Panc1 (cell line): ENCODE measurements around the gene LRRC23. TPM values are rescaled to one million over a fixed set of nuclear protein-coding genes. Genes with fewer than 3 reads are reported as not detected.

Source experiments
- ATAC-seq: fragments of 200-7000 bp; cut with Tn5 transposase; 2 replicates; pipeline ENCODE4 v1.9.1; 2020; ENCODE audit warnings: mild to moderate bottlenecking, moderate library complexity
- BruUV-seq: library from RNA; stranded (reverse); fragments of 400-500 nt; replicated peaks from 2 replicates; lab custom pipeline; 2021; lab: Mats Ljungman, UMichigan
- CTCF ChIA-PET: fragments of 300-600 bp; sonication (Branson Sonifier 250); formaldehyde crosslinking; loops from one replicate; lab custom pipeline; 2022; ENCODE audit warnings: antibody characterized with exemption; lab: Charles Lee
- POLR2A ChIA-PET: fragments of 300-600 bp; sonication (Branson Sonifier 250); formaldehyde crosslinking; loops from one replicate; lab custom pipeline; 2022; ENCODE audit warnings: antibody characterized with exemption; lab: Charles Lee
- DNase-seq: peaks from one replicate; pipeline ENCODE4 v3.0.0-alpha.2; 2010; ENCODE audit warnings: low read depth, low spot score
- H3K27ac ChIP-seq: 2 replicates; pipeline ENCODE4 v1.5.1; 2011; ENCODE audit warnings: mild to moderate bottlenecking, low read length, inconsistent platforms
- H3K27me3 ChIP-seq: fragments of 200-500 bp; sonication (Bioruptor generic); 2 replicates; pipeline ENCODE4 v1.6.0; 2014; ENCODE audit warnings: low read length, inconsistent platforms; ENCODE audit not compliant: control insufficient read depth, insufficient read depth
- H3K36me3 ChIP-seq: fragments of 200-500 bp; sonication (Bioruptor generic); 2 replicates; pipeline ENCODE4 v1.5.1; 2014; ENCODE audit warnings: inconsistent platforms, mild to moderate bottlenecking, low read length, moderate library complexity; ENCODE audit not compliant: control insufficient read depth, insufficient read depth
- H3K4me1 ChIP-seq: 2 replicates; pipeline ENCODE4 v1.5.1; 2011; ENCODE audit warnings: inconsistent platforms, mild to moderate bottlenecking, low read length, moderate library complexity; ENCODE audit not compliant: control insufficient read depth, insufficient read depth
- H3K4me3 ChIP-seq, 2 experiments: 2 replicates each; pipeline ENCODE4 v1.5.1; 2011 to 2012; ENCODE audit warnings: low read depth in 2 of 2, low read length in 2 of 2, mild to moderate bottlenecking in 2 of 2, inconsistent platforms in 1 of 2, moderate library complexity in 1 of 2
- H3K9me3 ChIP-seq: fragments of 200-500 bp; sonication (Bioruptor generic); 2 replicates; pipeline ENCODE4 v1.5.1; 2014; ENCODE audit warnings: low read depth, mild to moderate bottlenecking, inconsistent platforms, low read length, moderate library complexity; ENCODE audit not compliant: control insufficient read depth, insufficient read depth
- CTCF ChIP-seq: fragments of 450-650 bp; IDR thresholded peaks from 2 replicates; pipeline ENCODE4 v1.5.1; 2017; ENCODE audit warnings: mild to moderate bottlenecking
- POLR2AphosphoS5 ChIP-seq: IDR thresholded peaks from 2 replicates; pipeline ENCODE4 v1.6.1; 2012; ENCODE audit warnings: mild to moderate bottlenecking, low read depth, low read length, moderate library complexity
- REST ChIP-seq, 2 experiments: IDR thresholded peaks; 2 replicates each; pipeline ENCODE4 v1.6.1; 2011 to 2012; ENCODE audit warnings: low read depth in 2 of 2, control low read depth in 1 of 2, low read length in 1 of 2, mild to moderate bottlenecking in 1 of 2, moderate library complexity in 1 of 2; ENCODE audit not compliant: insufficient read depth in 1 of 2
- SIN3A ChIP-seq: IDR thresholded peaks from 2 replicates; pipeline ENCODE4 v1.6.1; 2012; ENCODE audit warnings: low read depth, mild to moderate bottlenecking, low read length, moderate library complexity, borderline replicate concordance; ENCODE audit not compliant: insufficient read depth
- TCF7L2 ChIP-seq: IDR thresholded peaks from 2 replicates; pipeline ENCODE4 v1.6.1; 2011; ENCODE audit warnings: mild to moderate bottlenecking, low read depth, low read length, inconsistent platforms
- in situ Hi-C: cut with HindIII; loops from 2 replicates; pipeline ENCODE4 v1.10.0; 2016; ENCODE audit warnings: low sequenced_read_pairs, low pct_unique_long_range_greater_than_20kb
- intact Hi-C: fragments of 100-400 bp; cut with micrococcal nuclease; formaldehyde crosslinking; loops from one replicate; pipeline ENCODE4 v1.10.0; 2022; ENCODE audit not compliant: unreplicated experiment
- total RNA-seq: library from RNA; stranded (reverse); gene quantifications from one replicate; pipeline ENCODE4 v1.2.1, GENCODE V29; 2021; ENCODE audit not compliant: unreplicated experiment

The LRRC23 gene
- total RNA-seq, 1 experiment from 2014 or later: 6.5 TPM

- H3K4me3 ChIP-seq: no peak overlapping the region
- DNase-seq: no peak
- ChIA-PET CTCF (no interaction called here), POLR2A (no interaction called here)
- intact Hi-C loops: no loop called here
- H3K36me3 ChIP-seq: no peaks in the 10 kb centered on the region
- ATAC-seq: no peak
- in situ Hi-C loops: no loop called here
- no peak for TF ChIP-seq TCF7L2
- no peak for TF ChIP-seq SIN3A
- TF ChIP-seq POLR2AphosphoS5: no peak
- no peak for TF ChIP-seq REST (IDR thresholded peaks at IDR 0.05; ENCODE audit: insufficient read depth in 1 of 2, low read depth in 2 of 2, low read length in 1 of 2)
- TF ChIP-seq CTCF: no peak
- no peak overlapping the region for H3K27ac ChIP-seq
- no peaks in the 10 kb centered on the region; the same call in 1 of the 2 replicates for H3K4me1 ChIP-seq
- no TSS peak for BruUV-seq
- H3K27me3 ChIP-seq: no peaks in the 10 kb centered on the region
- no peaks in the 10 kb centered on the region for H3K9me3 ChIP-seq
These were observed 2.2 kb upstream of the LRRC23 start for GRCh38 chr12:6902448-6902847.

- POLR2A ChIA-PET: no interaction called here
- in situ Hi-C loops (no loop called here), intact Hi-C loops (no loop called here)
- ATAC-seq (no peak), DNase-seq (no peak)
- Histone ChIP-seq H3K27ac (no peak overlapping the region), H3K4me1 (no peaks in the 10 kb centered on the region; the same call in 1 of the 2 replicates), H3K36me3 (no peaks in the 10 kb centered on the region), H3K9me3 (no peaks in the 10 kb centered on the region), H3K27me3 (no peaks in the 10 kb centered on the region), H3K4me3 (no peak overlapping the region)
- TF ChIP-seq SIN3A (no peak), REST (IDR thresholded peaks at IDR 0.05; ENCODE audit: insufficient read depth in 1 of 2, low read depth in 2 of 2, low read length in 1 of 2) (no peak), CTCF (no peak), TCF7L2 (no peak), POLR2AphosphoS5 (no peak)
- CTCF ChIA-PET: no interaction called here
- no TSS peak for BruUV-seq
These were observed 900 bp upstream of the LRRC23 start for GRCh38 chr12:6903722-6904121.
